HG02938 (cell line): ENCODE results near the gene TDRD5.
"Not testable (repeated sequence)": the region's sequence is repeated elsewhere in the genome, so short reads cannot be mapped to it uniquely, and the experiment has no call there.

Experiments
- ATAC-seq: cut with Tn5 transposase; IDR thresholded peaks from one replicate; pipeline ENCODE4 v1.9.1; 2021; ENCODE audit warnings: mild to moderate bottlenecking, moderate library complexity; ENCODE audit not compliant: unreplicated experiment

TDRD5 gene

GRCh38 chr1:179591253-179591591 lies 410 bp upstream of the TDRD5 start:
- no peak for ATAC-seq

DNA sequence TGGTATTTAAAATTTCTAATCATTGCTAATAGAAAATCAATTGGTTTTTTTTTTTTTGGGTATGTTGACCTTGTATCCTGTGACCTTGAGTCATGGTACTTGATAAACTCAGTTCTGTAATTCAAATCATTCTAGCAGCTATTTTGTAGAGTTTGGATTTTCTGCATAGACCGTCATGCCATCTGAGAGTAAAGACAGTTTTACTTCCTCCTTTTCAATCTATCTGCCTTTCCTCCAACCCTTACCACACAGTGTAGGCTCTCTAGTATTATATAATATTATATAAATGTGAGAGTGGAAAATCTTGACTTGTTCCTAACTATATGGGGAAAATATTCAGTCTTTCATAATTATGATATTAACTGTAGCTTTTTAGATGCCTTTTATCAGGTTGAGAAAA lies 7.0 kb downstream of the TDRD5 start:
- no peak for ATAC-seq

- no peak for ATAC-seq
These were observed 8.1 kb downstream of the TDRD5 start for GRCh38 chr1:179599623-179600249.

- ATAC-seq, result no peak
These were observed 9.5 kb downstream of the TDRD5 start for GRCh38 chr1:179601093-179601492.

GRCh38 chr1:179612361-179612760 lies 20.7 kb downstream of the TDRD5 start:
- no peak for ATAC-seq

GRCh38 chr1:179630719-179631118 lies 39.1 kb downstream of the TDRD5 start:
- ATAC-seq, result no peak

DNA sequence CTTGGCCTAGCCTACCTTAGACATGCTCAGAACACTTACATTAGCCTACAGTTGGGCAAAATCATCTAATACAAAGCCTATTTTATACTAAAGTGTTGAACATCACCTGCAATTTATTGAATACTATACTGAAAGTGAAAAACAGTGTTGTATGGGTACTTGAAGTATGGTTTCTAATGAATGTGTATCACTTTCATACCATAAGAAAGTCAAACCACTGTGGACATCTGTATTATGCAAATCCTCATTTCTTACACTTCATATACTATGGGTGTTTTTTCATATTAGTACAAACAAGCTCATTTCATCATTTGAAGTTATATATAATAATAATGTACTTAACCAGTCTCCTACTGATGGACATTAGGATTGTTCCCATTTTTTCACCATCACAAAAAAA lies 41.2 kb downstream of the TDRD5 start:
- peak; percentile 94 for ATAC-seq

- ATAC-seq, result no peak
These were observed 45.7 kb downstream of the TDRD5 start for GRCh38 chr1:179637211-179637860.

- no peak for ATAC-seq
These were observed 69.4 kb downstream of the TDRD5 start for GRCh38 chr1:179661018-179661417.

DNA sequence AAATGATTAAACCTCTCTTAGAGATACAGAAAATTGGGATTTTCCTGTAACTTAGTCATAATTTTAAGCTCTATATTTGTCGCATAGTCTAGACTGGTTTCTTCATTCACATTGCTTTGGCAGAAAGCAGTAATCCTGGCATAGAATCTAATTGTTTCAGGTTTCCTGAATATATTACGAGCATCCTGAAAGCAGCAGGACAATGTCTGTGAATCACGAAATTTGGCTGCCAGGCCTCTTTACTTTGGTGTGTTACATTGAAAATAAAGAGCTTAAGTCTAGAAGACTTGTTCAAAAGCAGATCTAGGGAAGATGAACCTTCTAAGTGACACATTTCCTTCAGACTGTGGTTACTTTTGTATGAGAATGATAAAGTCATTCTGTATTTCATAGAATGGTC lies 72.2 kb downstream of the TDRD5 start:
- ATAC-seq, result no peak

DNA sequence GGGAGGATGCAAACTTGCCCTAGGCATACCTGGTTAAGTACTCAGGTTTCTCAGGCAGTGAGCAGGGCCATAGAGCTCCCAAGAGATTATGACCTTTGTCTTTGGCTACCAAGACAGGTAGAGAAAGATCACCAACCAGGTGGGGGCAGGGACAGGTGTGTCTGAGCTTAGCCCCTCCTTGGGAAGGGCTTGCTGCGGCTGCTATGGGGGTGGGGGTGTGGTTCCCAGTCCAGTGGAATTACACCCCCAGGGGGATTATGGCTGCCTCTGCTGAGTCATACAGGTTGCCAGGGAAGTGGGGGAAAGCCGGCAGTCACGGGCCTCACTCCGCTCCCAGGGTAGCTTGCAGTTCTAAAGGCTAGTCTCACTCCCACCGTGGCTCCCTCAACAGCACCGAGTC lies 86.2 kb downstream of the TDRD5 start:
- no peak for ATAC-seq

DNA sequence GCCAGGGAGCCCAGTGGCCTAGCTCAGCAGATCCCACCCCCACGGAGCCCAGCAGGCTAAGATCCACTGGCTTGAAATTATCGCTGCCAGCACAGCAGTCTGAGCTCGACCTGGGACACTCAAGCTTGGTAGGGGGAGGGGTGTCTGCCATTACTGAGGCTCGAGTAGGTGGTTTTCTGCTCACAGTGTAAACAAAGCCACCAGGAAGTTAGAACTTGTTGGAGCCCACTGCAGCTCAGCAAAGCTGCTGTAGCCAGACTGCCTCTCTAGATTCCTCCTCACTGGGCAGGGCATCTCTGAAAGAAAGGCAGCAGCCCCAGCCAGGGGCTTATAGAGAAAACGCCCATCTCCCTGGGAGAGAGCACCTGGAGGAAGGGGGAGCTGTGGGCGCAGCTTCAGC lies 102.9 kb downstream of the TDRD5 start:
- not testable (repeated sequence) for ATAC-seq

DNA sequence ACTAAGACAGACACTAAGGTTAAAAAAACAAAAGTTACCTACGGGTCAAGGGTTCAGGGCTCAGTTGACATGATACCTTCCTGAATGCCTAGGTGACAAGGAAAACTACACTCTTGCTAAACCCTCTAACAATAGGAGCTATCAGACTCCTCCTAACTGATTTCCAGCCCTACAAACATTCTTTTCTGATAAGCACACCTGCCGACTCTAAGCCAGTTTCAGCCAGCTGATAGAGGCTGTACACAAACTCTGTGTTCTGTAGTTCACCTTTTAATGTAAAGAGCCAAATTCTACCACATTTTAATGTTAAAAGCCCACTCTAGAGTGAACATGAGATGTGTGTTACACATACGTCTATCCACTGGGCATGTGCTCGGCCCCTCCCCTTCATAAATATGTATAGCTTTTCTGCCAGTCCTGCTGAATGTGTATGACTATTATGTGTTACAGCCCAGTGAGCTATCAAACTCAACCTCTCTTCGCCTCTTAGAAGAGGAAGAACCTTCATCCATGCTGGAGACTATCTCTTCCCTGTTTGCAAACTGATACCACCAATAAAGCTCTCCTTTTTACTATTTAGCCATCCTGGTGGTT lies 111.4 kb downstream of the TDRD5 start:
- no peak for ATAC-seq

GRCh38 chr1:179706339-179706941 lies 114.8 kb downstream of the TDRD5 start:
- ATAC-seq, result no peak

GRCh38 chr1:179707406-179707805 lies 115.8 kb downstream of the TDRD5 start:
- no peak for ATAC-seq

- ATAC-seq, result no peak
These were observed 117.0 kb downstream of the TDRD5 start for GRCh38 chr1:179708434-179709195.

DNA sequence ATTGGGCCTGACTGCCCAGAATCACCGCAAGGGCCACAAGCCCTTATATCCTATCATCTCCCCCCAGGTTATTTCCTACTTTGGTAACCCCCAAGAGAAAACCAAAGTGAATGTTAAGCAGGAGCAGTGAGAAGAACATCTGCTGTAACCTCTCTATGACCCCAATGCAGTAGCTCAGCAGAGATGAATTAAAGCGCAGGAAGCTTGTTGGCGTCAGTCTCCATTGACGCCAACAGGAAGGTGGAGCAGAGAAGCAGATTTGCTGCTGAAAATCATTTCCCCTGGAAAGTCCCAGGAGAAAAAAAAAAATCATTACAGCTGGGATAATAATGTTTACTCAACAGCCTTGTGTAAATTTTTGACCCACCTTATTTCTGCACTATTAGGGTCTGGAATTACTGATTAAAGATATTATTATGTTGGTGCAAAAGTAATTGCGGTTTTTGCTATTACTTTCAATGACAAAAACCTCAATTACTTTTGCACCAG lies 118.3 kb downstream of the TDRD5 start:
- ATAC-seq, result peak; percentile 62

DNA sequence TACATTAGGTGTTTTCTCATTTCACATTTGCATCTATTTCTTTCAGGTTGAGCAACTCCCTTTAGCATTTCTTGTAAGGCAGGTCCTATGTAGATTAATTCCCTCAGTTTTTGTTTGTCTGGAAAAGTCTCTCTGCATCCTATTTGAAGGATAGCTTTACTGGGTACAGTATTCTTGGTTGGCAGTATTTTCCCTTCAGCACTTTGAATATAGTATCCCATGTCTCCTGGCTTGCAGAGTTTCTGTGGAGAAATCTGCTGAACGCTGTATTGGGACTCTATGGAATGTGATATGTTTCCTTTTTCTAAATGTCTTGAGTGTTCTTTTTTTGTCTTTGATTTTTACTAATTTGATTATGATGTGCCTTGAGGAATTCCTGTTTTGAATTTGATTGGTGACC lies 122.5 kb downstream of the TDRD5 start:
- ATAC-seq, result no peak

DNA sequence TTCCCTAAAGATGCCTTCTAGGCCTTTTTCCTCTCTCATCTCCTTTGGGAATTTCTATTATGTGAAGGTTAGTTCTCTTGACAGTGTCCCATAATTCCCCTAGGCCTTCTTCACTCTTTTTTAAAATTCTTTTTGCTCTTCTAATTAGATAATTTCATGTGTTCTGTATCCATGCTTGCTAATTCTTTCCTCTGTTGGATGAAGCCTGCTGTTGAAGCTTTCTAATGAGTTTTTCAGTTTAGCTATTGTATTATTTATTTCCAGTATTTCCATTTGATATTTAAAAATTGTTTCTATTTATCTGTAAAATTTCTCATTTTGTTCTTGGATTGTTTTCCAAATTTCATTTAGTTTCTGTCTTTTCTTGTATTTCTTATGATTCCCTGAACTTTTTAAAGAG lies 123.0 kb downstream of the TDRD5 start:
- ATAC-seq, result no peak

- no peak for ATAC-seq
These were observed 127.6 kb downstream of the TDRD5 start for GRCh38 chr1:179719272-179719671.

GRCh38 chr1:179728271-179728670 lies 136.6 kb downstream of the TDRD5 start:
- ATAC-seq, result no peak
